Heart right ventricle (tissue), 16 donors: Measurements from ENCODE around the gene C4B. TPM values are rescaled to one million over a fixed set of nuclear protein-coding genes. Genes with fewer than 3 reads are reported as not detected.
"Not testable (repeated sequence)": the region's sequence is repeated elsewhere in the genome, so short reads cannot be mapped to it uniquely, and the experiment has no call there.

ENCODE experiments used
- ATAC-seq, 8 donors: fragments of 200-7000 bp; cut with Tn5 transposase; one replicate each; pipeline ENCODE4 v1.9.1; 2020; ENCODE audit warnings: mild to moderate bottlenecking in 8 of 8, moderate library complexity in 8 of 8, moderate number of reproducible peaks in 1 of 8
- DNase-seq, 2 donors: peaks; one replicate each; pipeline ENCODE4 v3.0.0-alpha.2; 2020
- H3K27ac ChIP-seq, 10 donors: fragments of 200-600 bp; sonication (generic) in 2 of 10; one replicate each; pipeline versions ENCODE4 v1.5.0 to v1.8.0; 2020 to 2022; ENCODE audit warnings: mild to moderate bottlenecking in 3 of 10
- H3K27me3 ChIP-seq, 7 donors: fragments of 200-600 bp; one replicate each; pipeline ENCODE4 v1.8.0; 2021 to 2022; ENCODE audit warnings: mild to moderate bottlenecking in 2 of 7
- H3K36me3 ChIP-seq, 9 donors: fragments of 200-600 bp; sonication (generic) in 1 of 9; one replicate each; pipeline versions ENCODE4 v1.5.0 to v1.8.0; 2020 to 2022; ENCODE audit warnings: mild to moderate bottlenecking in 2 of 9
- H3K4me1 ChIP-seq, 9 donors: fragments of 200-600 bp; sonication (generic) in 1 of 9; one replicate each; pipeline versions ENCODE4 v1.5.0 to v1.8.0; 2020 to 2022; ENCODE audit warnings: mild to moderate bottlenecking in 4 of 9
- H3K4me3 ChIP-seq, 10 donors: fragments of 200-600 bp; sonication (generic) in 2 of 10; one replicate each; pipeline versions ENCODE4 v1.5.0 to v1.8.0; 2020 to 2022; ENCODE audit warnings: mild to moderate bottlenecking in 7 of 10, moderate library complexity in 2 of 10
- H3K9me3 ChIP-seq, 11 donors: fragments of 200-600 bp in 10 of 11; sonication (generic) in 2 of 11; one replicate each; pipeline versions ENCODE4 v1.5.0 to v1.8.0; 2013 to 2022; ENCODE audit warnings: mild to moderate bottlenecking in 2 of 11, control low read depth in 1 of 11, moderate library complexity in 1 of 11
- WGBS, 2 donors: extraction: QIAGEN DNeasy Blood & Tissue Kit; methylation state at CpG; one replicate each; pipeline ENCODE4 v1.1.7; 2013; ENCODE audit warnings: inconsistent platforms in 1 of 2; 5-methylcytosine and 5-hydroxymethylcytosine counted together
- intact Hi-C, 10 donors: fragments of 100-400 bp; cut with DNase I; formaldehyde crosslinking; loops; one replicate each; pipeline versions ENCODE4 v1.11.1 to v1.14.2; 2022
- polyA plus RNA-seq, 2 donors: library from polyadenylated mRNA; stranded (reverse); fragments of 200-250 nt; gene quantifications; one replicate each; pipeline ENCODE4 v1.2.3, GENCODE V29; 2013
- total RNA-seq, 10 donors: library from RNA; stranded (reverse); fragmentation: NEBNext Ultra II Directional in 3 of 10; extraction: Animal tissue kit (Norgen Biotek cat#: 25700) in 3 of 10; gene quantifications; one replicate each; pipeline versions ENCODE4 v1.2.1 to v1.2.4, GENCODE V29; 2021 to 2023
- TF ChIP-seq, protein P1 (sequence below), 9 donors: fragments of 200-600 bp; sonication (generic) in 2 of 9; IDR thresholded peaks; one replicate each; pipeline versions ENCODE4 v1.5.0 to v1.8.0; 2021 to 2022; ENCODE audit warnings: antibody characterized with exemption in 9 of 9, mild to moderate bottlenecking in 5 of 9, moderate library complexity in 1 of 9
- donor health status: Arrhythmogenic right ventricular cardiomyopathy.
- donor health status: ischemic (EF 13 %, LVEDD 7.1; RV severe dilation, severe dysfunction).
- donor health status: healthy with polysubstance abuse.
- donor health status: DM: no; HTN: yes; CAD: no.
- donor health status: DM: no; HTN: no; CAD: no.
- donor health status: ischemic (EF 25% LVEDD 6.9; RV normal size, moderate dysfunction).
- donor health status: ischemic (EF 25% LVEDD 5.7; RV mildly dilated, moderate dysfunction).
- donor health status: healthy.
- donor health status: DM: yes; HTN: yes; CAD: no.
- donor health status: Ischemic cardiomyopathy.
- donor health status: ischemic (EF 35%, LVEDD 5.7; RV mildly dilated, moderate dysfunction).
- donor health status: nonischemic (EF 11% LVEDD 7.7; RV severe dilation, severe dysfunction).
- donor health status: DM: yes; HTN: yes; CAD: no.
- donor health status: PGD.
- donor health status: ischemic (EF 29% LVEDD 5.4; RV normal size, mild dysfunction).
- donor health status: nonischemic (EF 23%, LVEDD 6.1; RV moderate dilation, normal function).

C4B gene
- total and polyA plus RNA-seq, 12 donors, result 32.6 to 357 (median 60.3) TPM

DNA sequence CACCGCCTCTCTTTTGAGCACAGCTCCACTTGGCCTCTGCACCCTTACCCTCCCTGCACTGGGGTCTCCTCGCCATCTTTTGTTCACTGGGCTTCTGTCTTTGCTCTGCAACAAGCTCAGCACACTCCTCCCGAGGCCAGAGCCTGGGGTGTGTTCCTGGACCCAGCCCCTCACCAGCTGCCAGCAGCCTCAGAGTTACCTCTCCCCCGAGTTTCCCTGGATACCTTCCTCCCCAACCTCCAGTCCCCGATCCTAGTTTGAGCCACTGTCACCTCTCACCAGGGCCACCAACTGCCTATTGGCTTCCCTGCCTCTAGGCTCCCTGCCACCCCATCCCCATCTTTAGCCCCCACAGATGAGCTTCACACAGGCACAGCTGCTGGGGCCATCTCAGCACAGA lies 36.0 kb downstream of the C4B start:
- H3K36me3 ChIP-seq, result peaks cover 0 to 87% (median 0%) of the 10 kb centered on the region in 9 donors
- ATAC-seq (no peak), DNase-seq (no peak)
- intact Hi-C loops, result no loop called here
- H3K27me3 ChIP-seq, result no peaks in the 10 kb centered on the region
- H3K9me3 ChIP-seq, result no peaks in the 10 kb centered on the region
- TF ChIP-seq, protein P1, sequence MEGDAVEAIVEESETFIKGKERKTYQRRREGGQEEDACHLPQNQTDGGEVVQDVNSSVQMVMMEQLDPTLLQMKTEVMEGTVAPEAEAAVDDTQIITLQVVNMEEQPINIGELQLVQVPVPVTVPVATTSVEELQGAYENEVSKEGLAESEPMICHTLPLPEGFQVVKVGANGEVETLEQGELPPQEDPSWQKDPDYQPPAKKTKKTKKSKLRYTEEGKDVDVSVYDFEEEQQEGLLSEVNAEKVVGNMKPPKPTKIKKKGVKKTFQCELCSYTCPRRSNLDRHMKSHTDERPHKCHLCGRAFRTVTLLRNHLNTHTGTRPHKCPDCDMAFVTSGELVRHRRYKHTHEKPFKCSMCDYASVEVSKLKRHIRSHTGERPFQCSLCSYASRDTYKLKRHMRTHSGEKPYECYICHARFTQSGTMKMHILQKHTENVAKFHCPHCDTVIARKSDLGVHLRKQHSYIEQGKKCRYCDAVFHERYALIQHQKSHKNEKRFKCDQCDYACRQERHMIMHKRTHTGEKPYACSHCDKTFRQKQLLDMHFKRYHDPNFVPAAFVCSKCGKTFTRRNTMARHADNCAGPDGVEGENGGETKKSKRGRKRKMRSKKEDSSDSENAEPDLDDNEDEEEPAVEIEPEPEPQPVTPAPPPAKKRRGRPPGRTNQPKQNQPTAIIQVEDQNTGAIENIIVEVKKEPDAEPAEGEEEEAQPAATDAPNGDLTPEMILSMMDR (IDR thresholded peaks at IDR 0.05), result no peak
- 74 to 75% methylated on average over 5 of the region's 5 CpGs for WGBS, 2 donors
- no peak overlapping the region for H3K27ac ChIP-seq
- H3K4me1 ChIP-seq, result peaks cover 7 to 32% (median 26%) of the 10 kb centered on the region in 9 donors
- H3K4me3 ChIP-seq, result no peak overlapping the region

- Histone ChIP-seq H3K36me3 (peaks cover 0 to 87% (median 0%) of the 10 kb centered on the region in 9 donors), H3K4me1 (peaks cover 2 to 14% (median 10%) of the 10 kb centered on the region in 9 donors)
- DNase-seq, intact Hi-C loops, H3K9me3 ChIP-seq, ATAC-seq, H3K4me3 ChIP-seq, H3K27ac ChIP-seq, H3K27me3 ChIP-seq: not testable (repeated sequence)
- 82 to 85% methylated on average over 20 of the region's 20 CpGs for WGBS, 2 donors
Observed at GRCh38 chr6:32052626-32053025, 38.0 kb downstream of the C4B start.

GRCh38 chr6:32053314-32053713 lies 38.7 kb downstream of the C4B start:
- 92 to 94% methylated on average over 13 of the region's 13 CpGs for WGBS, 2 donors
- H3K4me1 ChIP-seq, H3K9me3 ChIP-seq, H3K27me3 ChIP-seq, H3K27ac ChIP-seq, intact Hi-C loops, ATAC-seq, DNase-seq, H3K4me3 ChIP-seq: not testable (repeated sequence)
- peaks cover 0 to 87% (median 4%) of the 10 kb centered on the region in 9 donors for H3K36me3 ChIP-seq

DNA sequence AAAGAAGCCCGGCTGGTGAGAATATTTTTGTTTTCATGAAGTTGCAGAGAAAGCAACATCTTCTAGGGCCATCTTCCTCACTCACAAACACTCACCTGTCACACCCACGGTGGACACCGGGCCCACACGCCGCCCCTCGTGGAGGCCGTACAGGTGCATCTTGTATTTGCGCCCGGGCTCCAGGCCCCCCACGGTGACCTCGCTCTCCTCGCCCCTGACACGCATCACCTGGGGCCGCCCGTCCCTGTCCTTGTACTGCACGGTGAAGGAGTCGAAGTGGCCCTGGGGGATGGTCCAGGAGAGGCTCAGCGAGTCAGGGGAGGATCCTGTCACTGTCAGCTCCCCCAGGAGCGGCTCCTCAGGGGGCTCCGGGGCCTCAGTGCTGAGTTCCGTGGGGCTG lies 41.2 kb downstream of the C4B start:
- intact Hi-C loops, ATAC-seq, H3K27ac ChIP-seq, H3K27me3 ChIP-seq, H3K4me3 ChIP-seq, H3K4me1 ChIP-seq, DNase-seq, H3K9me3 ChIP-seq: not testable (repeated sequence)
- WGBS, 2 donors, result 89% methylated on average over 20 to 21 of the region's 21 CpGs
- peaks cover 0 to 94% (median 12%) of the 10 kb centered on the region in 9 donors for H3K36me3 ChIP-seq

- WGBS, 2 donors, result 84 to 90% methylated on average over 7 of the region's 7 CpGs
- Histone ChIP-seq H3K36me3 (peaks cover 0 to 94% (median 12%) of the 10 kb centered on the region in 9 donors), H3K9me3 (no peaks in the 10 kb centered on the region), H3K4me1 (no peaks in the 10 kb centered on the region), H3K4me3 (no peak overlapping the region), H3K27me3 (no peaks in the 10 kb centered on the region), H3K27ac (no peak overlapping the region)
- ATAC-seq (no peak), DNase-seq (no peak)
- TF ChIP-seq, protein P1 (IDR thresholded peaks at IDR 0.05), result no peak
- intact Hi-C loops, result no loop called here
Observed at GRCh38 chr6:32056254-32056653, 41.7 kb downstream of the C4B start.

DNA sequence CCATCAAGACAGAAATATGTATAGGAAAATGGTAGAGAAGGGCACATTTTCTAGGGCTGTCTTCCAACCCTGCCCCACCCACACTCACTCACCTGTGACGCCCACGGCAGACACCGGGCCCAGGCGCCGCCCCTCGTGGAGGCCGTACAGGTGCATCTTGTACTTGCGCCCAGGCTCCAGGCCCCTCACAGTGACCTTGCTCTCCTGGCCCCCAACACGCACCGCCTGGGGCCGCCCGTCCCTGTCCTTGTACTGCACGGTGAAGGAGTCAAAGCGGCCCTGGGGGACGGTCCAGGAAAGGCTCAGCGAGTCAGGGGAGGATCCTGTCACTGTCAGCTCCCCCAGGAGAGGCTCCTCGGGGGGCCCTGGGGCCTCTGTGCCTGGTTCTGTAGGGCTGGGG lies 43.4 kb downstream of the C4B start:
- ATAC-seq (no peak), DNase-seq (no peak)
- Histone ChIP-seq H3K4me1 (no peaks in the 10 kb centered on the region), H3K27me3 (no peaks in the 10 kb centered on the region), H3K27ac (peak overlapping the region in 2 of 10 donors; percentile 31 to 51), H3K4me3 (no peak overlapping the region), H3K36me3 (peaks cover 0 to 94% (median 12%) of the 10 kb centered on the region in 9 donors), H3K9me3 (no peaks in the 10 kb centered on the region)
- TF ChIP-seq, protein P1 (IDR thresholded peaks at IDR 0.05), result no peak
- WGBS, 2 donors, result 89 to 90% methylated on average over 17 of the region's 17 CpGs
- intact Hi-C loops, result no loop called here
